ENCODE measurements around the gene GTF2IRD1. TPM values are rescaled to one million over a fixed set of nuclear protein-coding genes. Genes with fewer than 3 reads are reported as not detected.

Gene GTF2IRD1
- total and polyA plus RNA-seq, 2 donors (not counting 1 experiment from before 2014, with no cell fraction given): 7.8 to 14.7 TPM

DNA sequence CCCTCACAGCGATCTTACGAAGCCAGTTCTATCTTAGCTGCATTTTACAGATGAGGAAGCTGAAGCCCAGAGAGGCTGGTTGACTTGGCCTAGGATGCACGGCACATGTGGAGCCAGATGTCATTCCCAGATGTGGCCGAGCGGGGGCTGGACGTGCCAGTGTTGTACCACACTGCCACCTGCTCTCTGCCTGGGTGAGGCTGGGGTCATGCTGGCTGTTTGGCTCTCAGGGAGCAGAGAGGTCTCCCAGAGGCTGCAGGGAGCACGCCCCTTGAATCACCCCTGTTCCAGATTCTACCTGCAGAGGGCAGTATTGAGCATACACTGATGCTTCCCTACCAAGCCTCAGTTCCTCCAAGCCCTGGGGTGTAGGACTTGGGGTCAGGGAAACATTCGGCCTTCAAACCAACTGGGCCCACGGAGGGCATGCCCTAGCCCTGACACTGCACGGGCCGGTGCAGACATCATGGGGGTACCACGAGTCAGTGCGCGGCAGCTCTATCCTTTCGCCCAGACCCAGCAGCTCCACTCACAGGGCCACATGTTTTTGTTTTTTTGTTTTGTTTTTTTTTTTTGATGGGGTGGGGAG lies 3.8 kb upstream of the GTF2IRD1 start:
- H2AFZ ChIP-seq (ENCODE audit: low read length): no peak overlapping the region
- no peaks in the 10 kb centered on the region for H3K79me2 ChIP-seq (ENCODE audit: control insufficient read depth, insufficient read depth, low read length)
- no peaks in the 10 kb centered on the region for H3K36me3 ChIP-seq (ENCODE audit: control insufficient read depth, insufficient read depth, low read length)
- peaks cover 2% of the 10 kb centered on the region for H4K20me1 ChIP-seq (ENCODE audit: control insufficient read depth, extremely low read depth, insufficient read depth, low read length)
- no peak for TF ChIP-seq EZH2 (IDR thresholded peaks at IDR 0.05; ENCODE audit: low read length, missing control alignments)
- TF ChIP-seq CTCF (conservative IDR thresholded peaks at IDR 0.05 in 1 of 2, IDR thresholded peaks at IDR 0.05 in 1 of 2; ENCODE audit: low read depth in 1 of 2, low read length in 2 of 2): peak; percentile 63 to 85
- peaks cover 2% of the 10 kb centered on the region for H3K27me3 ChIP-seq (ENCODE audit: control insufficient read depth, insufficient read depth, low read length)
- DNase-seq (ENCODE audit: low read depth in 2 of 2): peak in 1 of 2 donors; percentile 64
- no peak overlapping the region for H3K27ac ChIP-seq (ENCODE audit: insufficient read depth, low read length)
- no peak overlapping the region for H3K4me2 ChIP-seq (ENCODE audit: extremely low read depth, insufficient read depth, low read length)
- no peaks in the 10 kb centered on the region for H3K9me3 ChIP-seq (ENCODE audit: control insufficient read depth, insufficient read depth, low read depth, low read length)
- no peak overlapping the region for H3K4me3 ChIP-seq (replicated peaks in 1 of 4; ENCODE audit: control extremely low read depth in 1 of 4, insufficient read depth in 1 of 4, low read depth in 3 of 4, low read length in 4 of 4)
- H3K9ac ChIP-seq (ENCODE audit: insufficient read depth, low read length): no peak overlapping the region
- peaks cover 2% of the 10 kb centered on the region for H3K4me1 ChIP-seq (ENCODE audit: control insufficient read depth, extremely low read depth, insufficient read depth, low read length)

DNA sequence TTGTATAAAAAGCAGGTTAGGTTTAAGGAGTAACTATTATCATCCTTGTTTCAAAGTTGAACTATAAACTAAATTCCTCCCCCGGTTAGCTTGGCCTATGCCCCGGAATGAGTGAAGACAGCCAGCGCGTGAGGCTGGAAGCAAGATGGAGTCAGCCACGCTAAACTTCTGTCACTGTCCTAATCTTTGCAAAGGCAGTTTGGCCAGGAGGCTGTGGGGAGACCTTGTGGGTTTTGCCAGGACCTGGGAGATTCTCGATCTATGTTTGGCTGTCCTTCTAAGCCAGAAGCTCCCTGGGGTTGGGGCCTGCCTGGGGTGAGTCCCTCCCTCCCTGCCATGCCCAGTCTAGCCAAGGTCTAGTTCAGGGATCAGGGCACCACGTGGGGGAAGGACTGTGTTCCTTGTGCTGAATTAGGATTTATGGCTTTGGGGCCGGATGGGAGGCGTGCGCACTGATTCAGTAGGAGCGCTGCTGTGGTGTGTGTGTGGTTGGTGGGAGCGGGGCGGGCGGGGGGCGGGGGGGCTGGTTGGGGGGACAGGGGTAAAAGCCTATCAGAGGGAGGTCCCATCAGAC lies 871 bp upstream of the GTF2IRD1 start:
- H3K36me3 ChIP-seq (ENCODE audit: control insufficient read depth, insufficient read depth, low read length): no peaks in the 10 kb centered on the region
- no peaks in the 10 kb centered on the region for H3K9me3 ChIP-seq (ENCODE audit: control insufficient read depth, insufficient read depth, low read depth, low read length)
- peaks cover 2% of the 10 kb centered on the region for H3K4me1 ChIP-seq (ENCODE audit: control insufficient read depth, extremely low read depth, insufficient read depth, low read length)
- H3K27me3 ChIP-seq (ENCODE audit: control insufficient read depth, insufficient read depth, low read length): peaks cover 2% of the 10 kb centered on the region
- H3K4me3 ChIP-seq (replicated peaks in 1 of 4; ENCODE audit: control extremely low read depth in 1 of 4, insufficient read depth in 1 of 4, low read depth in 3 of 4, low read length in 4 of 4): peak overlapping the region in 2 of 4 experiments; percentile 68 to 69
- no peak overlapping the region for H3K27ac ChIP-seq (ENCODE audit: insufficient read depth, low read length)
- DNase-seq (ENCODE audit: low read depth in 2 of 2): peak; percentile 30 to 81
- H3K4me2 ChIP-seq (ENCODE audit: extremely low read depth, insufficient read depth, low read length): peak overlapping the region; percentile 77
- no peak overlapping the region for H3K9ac ChIP-seq (ENCODE audit: insufficient read depth, low read length)
- TF ChIP-seq EZH2 (IDR thresholded peaks at IDR 0.05; ENCODE audit: low read length, missing control alignments) (no peak), CTCF (conservative IDR thresholded peaks at IDR 0.05 in 1 of 2, IDR thresholded peaks at IDR 0.05 in 1 of 2; ENCODE audit: low read depth in 1 of 2, low read length in 2 of 2) (no peak)
- peak overlapping the region; percentile 55 for H2AFZ ChIP-seq (ENCODE audit: low read length)
- no peaks in the 10 kb centered on the region for H3K79me2 ChIP-seq (ENCODE audit: control insufficient read depth, insufficient read depth, low read length)
- peaks cover 2% of the 10 kb centered on the region for H4K20me1 ChIP-seq (ENCODE audit: control insufficient read depth, extremely low read depth, insufficient read depth, low read length)

DNA sequence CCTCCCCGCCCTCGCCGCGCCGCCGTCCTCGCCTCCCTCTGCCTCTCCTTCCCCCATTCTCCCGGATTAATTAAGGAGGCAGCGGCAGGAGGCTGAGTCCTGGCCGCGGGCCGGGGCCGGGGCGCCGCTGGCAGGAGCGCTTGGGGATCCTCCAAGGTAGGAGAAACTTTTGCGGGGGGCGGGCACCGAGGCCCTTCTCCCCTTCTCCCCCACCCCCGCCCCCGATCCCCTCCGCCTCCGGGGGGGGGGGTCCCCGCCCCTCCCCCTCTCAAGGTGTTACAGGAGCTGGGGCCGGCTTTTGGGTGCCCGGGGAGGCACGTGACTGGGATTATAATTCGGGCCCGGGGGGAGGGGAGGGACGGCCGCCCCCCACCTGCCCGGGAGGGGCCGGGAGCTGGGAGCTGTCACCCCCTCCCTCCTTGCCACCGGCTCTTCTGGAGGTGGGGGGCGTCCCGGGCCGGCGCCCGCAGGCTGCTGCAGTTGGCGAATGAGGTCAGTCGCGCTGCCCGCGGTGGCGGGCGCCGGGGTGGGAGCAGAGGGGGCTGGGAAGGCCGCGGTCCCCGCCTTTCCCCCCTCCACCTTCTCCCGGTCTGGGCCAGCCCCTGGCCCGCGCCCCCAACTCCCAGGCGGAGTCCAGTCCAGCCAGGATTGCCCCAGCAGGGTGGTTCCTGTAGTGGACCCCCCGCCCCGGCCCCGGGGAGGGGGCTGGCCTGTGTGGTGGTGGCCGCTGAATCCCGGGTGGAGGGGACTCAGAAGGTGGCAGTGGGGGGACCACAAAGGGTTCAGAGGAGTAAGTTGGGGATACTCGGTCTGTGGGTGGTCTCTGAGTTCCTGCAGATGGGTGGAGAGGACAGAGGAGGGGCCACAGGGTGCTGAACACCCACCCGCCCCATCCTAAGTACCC lies 567 bp downstream of the GTF2IRD1 start:
- Histone ChIP-seq H3K27me3 (ENCODE audit: control insufficient read depth, insufficient read depth, low read length) (peaks cover 2% of the 10 kb centered on the region), H3K4me1 (ENCODE audit: control insufficient read depth, extremely low read depth, insufficient read depth, low read length) (peaks cover 2% of the 10 kb centered on the region), H3K4me2 (ENCODE audit: extremely low read depth, insufficient read depth, low read length) (peak overlapping the region; percentile 68), H3K27ac (ENCODE audit: insufficient read depth, low read length) (no peak overlapping the region), H4K20me1 (ENCODE audit: control insufficient read depth, extremely low read depth, insufficient read depth, low read length) (peaks cover 2% of the 10 kb centered on the region), H2AFZ (ENCODE audit: low read length) (no peak overlapping the region), H3K79me2 (ENCODE audit: control insufficient read depth, insufficient read depth, low read length) (no peaks in the 10 kb centered on the region), H3K9ac (ENCODE audit: insufficient read depth, low read length) (peak overlapping the region; percentile 53), H3K9me3 (ENCODE audit: control insufficient read depth, insufficient read depth, low read depth, low read length) (no peaks in the 10 kb centered on the region), H3K4me3 (replicated peaks in 1 of 4; ENCODE audit: control extremely low read depth in 1 of 4, insufficient read depth in 1 of 4, low read depth in 3 of 4, low read length in 4 of 4) (peak overlapping the region; percentile 57 to 69 (median 62)), H3K36me3 (ENCODE audit: control insufficient read depth, insufficient read depth, low read length) (no peaks in the 10 kb centered on the region)
- TF ChIP-seq CTCF (conservative IDR thresholded peaks at IDR 0.05 in 1 of 2, IDR thresholded peaks at IDR 0.05 in 1 of 2; ENCODE audit: low read depth in 1 of 2, low read length in 2 of 2): no peak
- no peak for TF ChIP-seq EZH2 (IDR thresholded peaks at IDR 0.05; ENCODE audit: low read length, missing control alignments)
- no peak for DNase-seq (ENCODE audit: low read depth in 2 of 2)
